ENCODE data around the gene INTU.

GRCh38 chr4:127730142-127730913, 97.6 kb downstream of the INTU start, which contains the start of gene SLC25A31:
- TF ChIP-seq CTCF (IDR thresholded peaks at IDR 0.05; ENCODE audit: low read depth, low read length) (no peak), POLR2A (IDR thresholded peaks at IDR 0.05; ENCODE audit: extremely low read depth, insufficient read length) (no peak)
- TF ChIP-seq, protein P1, sequence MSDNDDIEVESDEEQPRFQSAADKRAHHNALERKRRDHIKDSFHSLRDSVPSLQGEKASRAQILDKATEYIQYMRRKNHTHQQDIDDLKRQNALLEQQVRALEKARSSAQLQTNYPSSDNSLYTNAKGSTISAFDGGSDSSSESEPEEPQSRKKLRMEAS (IDR thresholded peaks at IDR 0.05; ENCODE audit: low read depth, low read length), result no peak

All from NB4 (cell line).